Activated T-helper 2 cell treated with anti-CD3 and anti-CD28 coated beads, Interferon-gamma antibody, Interleukin-2, Interleukin-4, amounts not matched to agents 10 μg/mL and 5 μg/mL and 100 μg/mL, durations not matched to agents 14 hours and 24 hours and 36 hours (primary cell): ENCODE data around the gene FBF1. TPM values are rescaled to one million over a fixed set of nuclear protein-coding genes. Genes with fewer than 3 reads are reported as not detected.
A peak's percentile ranks its signal among the peaks of the same experiment; 100 is the strongest.
"Not testable (repeated sequence)": the region's sequence is repeated elsewhere in the genome, so short reads cannot be mapped to it uniquely, and the experiment has no call there.

Experiments
- DNase-seq: peaks from one replicate; pipeline ENCODE4 v3.0.0; 2021; ENCODE audit warnings: low spot score
- H3K27ac Mint-ChIP-seq: one replicate; pipeline ENCODE4 v1.8.0; 2021; ENCODE audit warnings: mixed read lengths
- H3K27me3 Mint-ChIP-seq: one replicate; pipeline ENCODE4 v1.8.0; 2021; ENCODE audit warnings: low read depth, mixed read lengths
- H3K36me3 Mint-ChIP-seq: one replicate; pipeline ENCODE4 v1.8.0; 2021; ENCODE audit warnings: low read depth, mixed read lengths
- H3K4me1 Mint-ChIP-seq: one replicate; pipeline ENCODE4 v1.8.0; 2021; ENCODE audit warnings: low read depth, mixed read lengths
- H3K4me3 Mint-ChIP-seq: one replicate; pipeline ENCODE4 v1.8.0; 2021; ENCODE audit warnings: low read depth, mild to moderate bottlenecking, moderate library complexity, mixed read lengths
- H3K9me3 Mint-ChIP-seq: one replicate; pipeline ENCODE4 v1.8.0; 2021; ENCODE audit warnings: mixed read lengths
- intact Hi-C: fragments of 100-400 bp; cut with micrococcal nuclease; formaldehyde crosslinking; loops from one replicate; pipeline ENCODE4 v1.15.1; 2023
- total RNA-seq: library from RNA; stranded (reverse); gene quantifications from 2 replicates; pipeline ENCODE4 v1.2.3, GENCODE V29; 2022

The FBF1 gene
- total RNA-seq, 1 donor from 2014 or later, result 17.6 TPM

DNA sequence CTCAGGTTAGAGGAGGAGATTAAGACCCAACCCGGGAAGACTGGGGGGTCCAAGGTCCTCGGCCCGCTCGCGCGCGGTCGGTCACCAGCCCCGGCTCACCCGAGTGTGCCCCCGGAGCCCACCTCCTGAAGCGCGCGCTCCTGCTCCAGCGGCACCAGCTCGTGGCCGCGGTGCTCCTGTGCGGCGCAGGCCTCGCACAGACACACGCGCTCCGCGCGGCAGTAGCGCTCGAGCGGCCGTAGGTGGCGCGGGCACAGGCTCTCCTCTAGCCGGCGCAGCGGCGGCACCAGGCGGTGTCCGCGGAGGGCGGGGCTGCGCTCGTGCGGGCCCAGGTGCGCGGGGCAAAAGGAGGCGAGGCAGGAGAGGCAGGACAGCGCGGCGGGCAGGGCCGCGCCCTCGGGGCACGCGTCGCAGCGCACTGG lies 63.1 kb downstream of the FBF1 start:
- H3K4me3 Mint-ChIP-seq, result peak overlapping the region; percentile 92
- peaks cover 8% of the 10 kb centered on the region for H3K27me3 Mint-ChIP-seq
- H3K9me3 Mint-ChIP-seq, result no peaks in the 10 kb centered on the region
- H3K36me3 Mint-ChIP-seq, result peaks cover 18% of the 10 kb centered on the region
- peaks cover 36% of the 10 kb centered on the region for H3K4me1 Mint-ChIP-seq
- peak; percentile 73 for DNase-seq
- intact Hi-C loops, result loop anchor here (2.0 kb wide), 1 partner anchor 19 kb away; the partner anchor contains the start of gene TRIM65
- H3K27ac Mint-ChIP-seq, result peak overlapping the region; percentile 93

DNA sequence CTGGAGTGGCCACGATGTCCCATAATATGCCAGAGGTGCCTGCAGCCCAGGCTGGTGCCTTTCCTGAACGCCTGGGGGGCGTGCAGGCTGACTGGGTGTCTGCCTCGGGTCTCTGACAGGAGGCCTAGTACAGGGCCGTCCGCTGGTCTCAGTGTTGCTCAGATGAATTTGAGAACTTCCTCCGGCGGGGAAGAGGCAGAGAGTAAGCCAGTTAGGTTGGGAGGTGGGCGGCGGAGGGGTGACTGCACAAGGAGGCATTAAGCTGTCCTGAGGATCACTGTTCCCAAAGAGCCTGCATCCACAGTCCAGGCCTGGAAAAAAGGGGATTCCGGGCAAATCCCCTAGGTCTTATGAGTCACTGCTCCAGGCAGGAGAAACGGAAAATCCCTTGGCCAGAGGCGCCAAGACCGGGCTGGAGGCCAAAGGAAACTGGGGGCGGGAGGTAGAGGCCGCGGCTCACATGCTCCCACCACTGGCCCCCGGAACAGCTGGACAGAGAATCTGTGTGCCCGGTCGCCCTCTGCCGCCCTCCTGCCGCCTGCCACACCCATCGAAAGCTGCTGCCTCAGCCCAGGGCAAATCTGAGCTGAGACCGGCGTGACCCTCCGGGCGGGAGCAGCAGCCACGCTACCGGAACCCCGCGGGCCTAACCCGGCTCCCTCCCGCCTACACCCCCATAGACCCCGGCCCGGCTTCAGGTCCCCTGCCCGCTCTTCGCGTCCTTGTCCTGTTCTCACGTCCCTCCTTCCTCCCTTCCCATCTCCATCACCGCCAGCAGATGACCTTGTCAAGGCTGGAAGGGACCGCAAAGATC lies 63.7 kb downstream of the FBF1 start:
- no peaks in the 10 kb centered on the region for H3K9me3 Mint-ChIP-seq
- DNase-seq, result no peak
- H3K27ac Mint-ChIP-seq, result peak overlapping the region; percentile 93
- intact Hi-C loops, result loop anchor here (2.0 kb wide), 1 partner anchor 20 kb away; the partner anchor contains the start of gene TRIM65
- H3K4me1 Mint-ChIP-seq, result peaks cover 41% of the 10 kb centered on the region
- peak overlapping the region; percentile 92 for H3K4me3 Mint-ChIP-seq
- peaks cover 18% of the 10 kb centered on the region for H3K36me3 Mint-ChIP-seq
- H3K27me3 Mint-ChIP-seq, result peaks cover 8% of the 10 kb centered on the region

DNA sequence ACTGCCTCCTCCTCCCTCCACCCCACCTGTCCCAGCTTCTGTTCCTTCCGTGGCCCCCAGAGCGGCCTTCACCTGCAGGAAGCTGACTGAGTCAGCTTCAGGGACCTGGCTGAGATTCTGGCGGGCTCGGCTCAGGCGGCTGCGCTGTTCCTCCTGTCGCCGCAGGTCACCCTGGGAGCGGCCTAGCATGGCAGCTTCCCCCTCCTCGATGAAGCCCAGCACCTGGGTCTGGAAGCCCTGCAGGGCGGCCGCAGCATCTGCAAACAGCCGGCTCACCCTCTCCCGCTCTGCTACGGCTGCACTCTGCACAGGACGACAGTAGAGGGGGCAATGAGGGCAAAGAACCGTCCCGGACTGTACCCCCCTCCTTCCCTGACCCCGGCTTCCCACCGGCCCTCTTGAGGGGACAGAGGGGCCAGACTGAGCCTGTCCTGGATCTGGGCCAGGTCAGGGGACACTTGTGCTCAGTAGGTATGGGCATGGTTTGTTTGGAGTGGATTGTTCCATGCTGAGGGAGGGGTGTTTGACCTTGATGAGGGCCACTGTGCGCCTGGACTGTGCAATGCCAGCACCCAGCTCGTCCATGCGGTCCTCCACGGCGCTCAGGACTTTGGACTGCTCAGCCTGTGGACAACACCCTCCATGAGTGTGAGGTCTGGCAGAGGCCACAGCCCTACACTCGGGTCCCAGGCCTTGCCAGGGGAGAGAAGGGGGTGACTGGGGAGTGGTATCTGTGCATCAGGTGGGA lies 64.5 kb downstream of the FBF1 start:
- Mint-ChIP-seq H3K36me3 (peaks cover 18% of the 10 kb centered on the region), H3K4me3 (peak overlapping the region; percentile 92)

DNA sequence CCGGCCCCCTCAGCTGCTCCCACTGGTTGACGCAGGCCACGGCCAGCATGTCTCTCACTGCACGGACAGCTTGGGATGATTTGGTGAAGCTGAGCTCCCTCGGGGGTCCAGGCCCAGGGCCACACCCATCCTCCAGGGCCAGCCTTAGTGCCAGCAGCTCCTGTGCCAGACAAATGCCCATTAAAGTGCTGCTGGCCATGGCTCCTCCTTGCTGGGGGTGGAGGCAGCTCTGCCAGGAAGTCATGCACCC lies 65.0 kb downstream of the FBF1 start:
- H3K4me3 Mint-ChIP-seq, result peak overlapping the region; percentile 92
- no peaks in the 10 kb centered on the region for H3K9me3 Mint-ChIP-seq
- peaks cover 8% of the 10 kb centered on the region for H3K27me3 Mint-ChIP-seq
- peak overlapping the region; percentile 93 for H3K27ac Mint-ChIP-seq
- peaks cover 18% of the 10 kb centered on the region for H3K36me3 Mint-ChIP-seq
- intact Hi-C loops, result loop anchor here (2.0 kb wide), 1 partner anchor 21 kb away; the partner anchor contains the start of gene TRIM65
- no peak for DNase-seq
- peaks cover 36% of the 10 kb centered on the region for H3K4me1 Mint-ChIP-seq

More for the DNA sequence above, 64.5 kb downstream of the FBF1 start:
- H3K4me1 Mint-ChIP-seq, result peaks cover 36% of the 10 kb centered on the region
- peaks cover 8% of the 10 kb centered on the region for H3K27me3 Mint-ChIP-seq
- intact Hi-C loops, result loop anchor here (2.0 kb wide), 1 partner anchor 20 kb away; the partner anchor contains the start of gene TRIM65
- H3K27ac Mint-ChIP-seq, result peak overlapping the region; percentile 93
- no peaks in the 10 kb centered on the region for H3K9me3 Mint-ChIP-seq
- peak; percentile 61 for DNase-seq

DNA sequence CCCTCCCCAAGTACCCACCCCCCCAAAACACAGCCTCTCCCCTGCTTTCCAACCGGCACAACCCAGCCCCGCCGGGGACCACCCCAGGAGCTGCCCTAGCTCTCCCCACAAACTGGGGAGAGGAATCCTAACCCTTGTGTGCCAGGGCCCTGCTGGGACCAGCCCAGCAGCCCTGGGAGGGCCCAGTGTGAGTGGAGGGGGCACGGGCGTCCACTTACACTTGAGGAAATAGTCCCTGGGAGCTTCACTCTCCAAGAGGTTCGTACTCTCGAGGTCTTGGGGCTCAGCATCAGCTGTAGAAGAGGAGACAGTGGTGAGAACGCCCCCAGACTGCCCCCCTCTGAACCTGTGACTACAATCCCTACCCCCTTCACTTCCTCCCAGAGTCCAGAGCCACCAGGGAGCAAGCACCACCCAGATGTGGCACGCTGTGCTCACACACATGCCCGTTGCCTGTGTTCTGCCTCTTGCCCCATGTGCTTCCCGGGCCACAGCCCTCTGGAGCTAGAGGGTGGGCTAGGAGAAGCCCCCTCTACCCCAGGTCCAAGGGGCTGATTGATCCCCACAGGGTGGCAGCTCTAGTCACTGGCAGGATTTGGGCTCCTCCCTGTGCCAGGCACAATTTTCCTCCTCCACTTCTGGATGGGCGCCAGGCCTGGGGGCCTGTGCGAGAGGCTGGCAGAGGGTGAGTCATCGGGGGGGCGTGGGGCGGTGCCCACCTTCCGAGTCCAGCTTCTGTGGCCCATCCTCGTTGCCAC lies 65.5 kb downstream of the FBF1 start:
- no peak for DNase-seq

DNA sequence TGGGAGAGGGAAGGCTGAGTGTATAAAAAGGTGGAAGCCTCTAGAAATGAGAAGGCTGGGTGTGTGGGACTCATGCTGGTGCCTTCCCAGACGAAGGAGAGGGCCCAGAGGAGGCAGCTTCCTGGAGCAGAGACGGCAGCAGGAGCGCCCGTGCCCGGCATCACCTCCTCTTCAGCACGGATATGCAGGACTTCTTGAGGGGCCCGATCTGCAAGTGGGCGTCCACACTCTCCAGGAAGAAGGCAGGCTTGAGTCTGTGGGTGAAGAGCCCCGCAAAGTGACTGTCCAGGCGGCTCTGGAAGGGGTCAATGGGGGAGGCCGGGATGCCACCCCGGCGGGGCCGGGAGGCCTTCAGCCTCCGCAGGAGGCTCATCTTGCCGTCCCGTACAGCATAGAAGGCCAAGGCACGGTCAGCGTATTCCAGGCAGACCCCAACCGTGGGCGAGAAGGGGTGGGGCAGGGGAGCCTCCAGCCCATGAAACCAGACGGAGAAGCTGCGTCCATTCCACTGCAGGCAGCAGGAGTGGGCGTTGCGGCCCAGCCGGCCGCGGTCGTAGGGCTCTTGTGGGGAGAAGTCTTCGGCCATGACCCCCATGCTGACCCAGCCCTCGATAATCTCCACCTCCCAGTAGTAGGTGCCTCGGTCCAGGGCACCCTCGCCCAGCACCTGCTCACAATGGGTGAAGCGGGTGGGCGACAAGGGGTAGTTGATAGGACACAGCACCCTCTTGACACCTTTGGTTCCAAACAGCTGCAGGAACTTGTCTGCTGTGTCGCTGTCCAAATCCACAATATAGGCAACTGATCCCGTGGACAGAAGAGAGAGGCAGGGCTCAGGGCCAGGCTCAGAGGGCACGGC lies 66.3 kb downstream of the FBF1 start:
- Mint-ChIP-seq H3K27me3 (no peaks in the 10 kb centered on the region), H3K9me3 (no peaks in the 10 kb centered on the region), H3K4me3 (no peak overlapping the region), H3K4me1 (peaks cover 36% of the 10 kb centered on the region), H3K27ac (no peak overlapping the region), H3K36me3 (peaks cover 18% of the 10 kb centered on the region)
- intact Hi-C loops, result no loop called here
- no peak for DNase-seq

More for the DNA sequence above, 65.5 kb downstream of the FBF1 start:
- Mint-ChIP-seq H3K27me3 (peaks cover 5% of the 10 kb centered on the region), H3K4me1 (peaks cover 36% of the 10 kb centered on the region), H3K27ac (peak overlapping the region; percentile 93), H3K4me3 (no peak overlapping the region), H3K36me3 (peaks cover 18% of the 10 kb centered on the region), H3K9me3 (no peaks in the 10 kb centered on the region)
- intact Hi-C loops, result no loop called here

DNA sequence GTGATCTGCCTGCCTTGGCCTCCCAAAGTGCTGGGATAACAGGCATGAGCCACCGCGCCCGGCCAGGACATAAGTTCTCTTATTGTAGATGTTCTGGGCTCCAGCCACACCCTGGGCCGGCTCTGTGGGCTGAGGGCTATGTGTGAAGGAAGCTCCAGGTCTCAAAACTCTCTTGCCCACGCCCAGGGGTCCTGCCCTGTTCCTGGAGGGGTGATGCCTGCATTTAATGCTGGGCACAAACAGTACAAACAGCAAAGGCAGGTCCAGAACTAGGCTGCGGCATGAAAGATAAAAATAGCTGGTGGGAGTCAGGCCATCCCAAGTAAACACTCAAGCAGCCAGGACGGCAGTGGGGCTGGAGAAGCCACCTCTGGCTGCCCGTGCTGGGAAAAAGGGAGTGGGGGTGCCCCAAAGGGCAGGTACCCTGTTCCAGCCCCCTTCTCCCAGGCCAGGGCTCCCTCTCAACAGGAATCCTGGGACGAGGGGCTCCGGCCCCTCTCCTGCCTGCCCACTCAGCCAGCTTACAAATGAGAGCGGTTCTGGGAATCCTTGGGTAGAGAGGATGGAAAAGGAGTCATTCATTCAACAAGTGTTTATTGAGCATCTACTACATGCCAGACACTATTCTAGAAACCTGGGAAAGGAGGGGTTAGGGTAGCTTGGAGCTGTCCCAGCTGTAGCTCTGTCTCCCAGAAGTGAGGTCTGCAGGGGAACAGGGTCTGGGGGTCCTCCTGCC lies 67.1 kb downstream of the FBF1 start:
- no peak overlapping the region for H3K4me3 Mint-ChIP-seq
- no peak overlapping the region for H3K27ac Mint-ChIP-seq
- peaks cover 18% of the 10 kb centered on the region for H3K36me3 Mint-ChIP-seq
- no peak for DNase-seq
- H3K9me3 Mint-ChIP-seq, result no peaks in the 10 kb centered on the region
- intact Hi-C loops, result loop anchor here (2.0 kb wide), 1 partner anchor 15 kb away; no protein-coding TSS in a partner anchor
- H3K27me3 Mint-ChIP-seq, result no peaks in the 10 kb centered on the region
- peaks cover 35% of the 10 kb centered on the region for H3K4me1 Mint-ChIP-seq

DNA sequence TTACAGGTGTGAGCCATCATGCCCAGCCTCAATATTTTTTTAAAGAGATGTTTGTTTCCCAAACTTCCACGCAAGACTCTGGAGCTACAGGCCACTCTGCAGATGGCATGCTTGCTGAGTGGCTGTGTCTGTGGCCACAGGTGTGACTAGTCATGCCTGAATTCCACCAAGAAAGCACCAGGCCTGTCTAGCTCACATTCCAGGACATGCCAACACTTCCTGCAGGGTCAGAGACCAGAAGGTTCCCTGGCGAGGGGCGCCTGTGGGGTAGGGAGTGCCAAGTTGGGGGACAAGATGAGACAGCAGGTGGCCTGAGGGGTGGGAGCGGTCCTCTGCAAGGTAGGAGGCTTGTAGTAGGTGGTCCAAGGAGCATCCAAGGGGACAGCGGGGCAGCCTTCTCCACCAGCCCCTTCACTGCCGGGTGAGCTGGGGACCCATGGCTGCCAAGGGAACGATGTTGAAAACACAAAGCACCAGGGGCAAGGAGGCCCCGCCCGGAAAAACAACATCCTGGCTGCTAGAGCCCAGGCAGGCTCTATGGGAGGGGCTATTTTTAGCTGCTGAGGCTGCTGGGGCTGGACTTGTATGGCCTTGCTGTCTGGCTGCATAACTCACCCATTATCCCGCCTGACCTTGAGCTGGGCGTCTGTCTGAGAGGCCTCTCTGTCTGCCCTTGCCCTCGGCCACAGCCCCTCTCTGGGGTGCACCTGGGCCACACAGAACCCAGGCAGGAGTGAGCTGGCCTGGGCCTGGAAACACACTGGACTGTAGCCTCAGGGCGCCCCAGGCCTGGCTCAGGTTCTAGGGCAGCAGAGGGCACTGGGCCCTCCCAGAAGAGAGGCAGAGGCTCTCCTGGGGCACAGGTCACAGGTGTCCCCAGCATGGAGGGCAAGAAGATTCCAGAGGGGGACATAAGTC lies 68.1 kb downstream of the FBF1 start:
- DNase-seq, result peak; percentile 71
- peaks cover 17% of the 10 kb centered on the region for H3K36me3 Mint-ChIP-seq
- no peak overlapping the region for H3K4me3 Mint-ChIP-seq
- H3K27me3 Mint-ChIP-seq, result no peaks in the 10 kb centered on the region
- no peaks in the 10 kb centered on the region for H3K9me3 Mint-ChIP-seq
- peak overlapping the region; percentile 71 for H3K27ac Mint-ChIP-seq
- intact Hi-C loops, result loop anchor here (2.0 kb wide), 1 partner anchor 14 kb away; no protein-coding TSS in a partner anchor
- peaks cover 33% of the 10 kb centered on the region for H3K4me1 Mint-ChIP-seq

DNA sequence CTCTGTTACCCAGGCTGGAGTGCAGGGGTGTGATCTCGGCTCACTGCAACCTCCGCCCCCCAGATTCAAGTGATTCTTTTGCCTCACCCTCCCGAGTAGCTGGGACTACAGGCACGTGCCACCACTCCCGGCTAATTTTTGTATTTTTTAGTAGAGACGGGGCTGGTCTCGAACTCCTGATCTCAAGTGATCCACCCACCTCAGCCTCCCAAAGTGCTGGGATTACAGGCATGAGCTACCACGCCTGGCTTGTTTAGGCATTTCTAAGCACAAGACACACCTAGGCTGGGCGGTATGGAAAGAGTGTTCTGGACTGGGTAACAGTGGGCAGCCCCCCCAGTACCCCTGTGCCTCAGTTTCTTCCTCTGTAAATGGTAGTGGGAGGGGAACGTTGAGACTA lies 70.6 kb downstream of the FBF1 start:
- Mint-ChIP-seq H3K27ac (peak overlapping the region; percentile 14), H3K4me1 (peaks cover 19% of the 10 kb centered on the region)
- H3K36me3 Mint-ChIP-seq, H3K9me3 Mint-ChIP-seq, H3K4me3 Mint-ChIP-seq, DNase-seq, intact Hi-C loops, H3K27me3 Mint-ChIP-seq: not testable (repeated sequence)

DNA sequence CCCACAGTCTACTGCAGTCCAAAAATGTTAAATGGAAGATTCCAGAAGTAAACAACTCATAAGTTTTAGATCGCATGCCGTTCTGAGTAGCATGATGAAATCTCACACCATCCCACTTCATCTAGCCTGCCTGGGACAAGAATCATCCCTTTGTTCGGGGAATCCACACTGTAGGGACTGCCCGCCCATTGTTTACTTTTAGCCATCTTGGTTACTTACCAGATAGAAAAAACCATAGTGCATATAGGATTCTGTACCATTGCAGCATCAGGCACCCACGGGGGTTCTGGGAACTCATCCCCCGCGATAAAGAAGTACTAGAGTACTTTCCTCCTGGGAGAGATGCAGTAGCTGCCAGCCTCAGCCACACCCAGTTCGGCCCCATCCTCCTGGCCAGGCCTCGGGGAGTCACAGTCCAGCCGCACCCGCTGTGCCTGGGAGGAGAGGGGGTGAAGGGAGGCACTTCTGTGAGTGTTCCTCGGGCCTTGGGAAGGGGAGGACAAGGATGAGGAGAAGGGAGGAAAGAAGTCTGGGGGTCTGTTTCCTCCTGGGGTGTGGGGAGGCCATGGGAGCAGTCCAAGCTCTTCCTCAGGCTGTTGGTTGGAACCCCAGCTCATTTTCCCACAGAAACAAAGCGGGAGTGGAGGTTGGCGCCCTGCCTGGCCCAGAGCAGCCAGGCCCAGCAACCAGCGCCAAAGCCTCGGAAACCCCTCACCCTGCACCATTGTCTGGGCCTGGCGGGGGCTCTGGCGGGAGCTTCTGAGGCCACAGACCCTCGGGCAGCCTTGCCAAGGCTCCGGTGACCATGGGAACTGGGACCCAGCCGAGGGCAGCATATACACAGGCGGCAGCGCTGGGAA lies 71.3 kb downstream of the FBF1 start:
- no peaks in the 10 kb centered on the region for H3K27me3 Mint-ChIP-seq
- H3K36me3 Mint-ChIP-seq, result no peaks in the 10 kb centered on the region
- intact Hi-C loops, result no loop called here
- H3K4me1 Mint-ChIP-seq, result peaks cover 26% of the 10 kb centered on the region
- H3K27ac Mint-ChIP-seq, result no peak overlapping the region
- no peak overlapping the region for H3K4me3 Mint-ChIP-seq
- H3K9me3 Mint-ChIP-seq, result no peaks in the 10 kb centered on the region
- no peak for DNase-seq
